Epithelial cell of prostate (primary cell): ENCODE measurements around the gene RAB24.
"Not testable (repeated sequence)": the region's sequence is repeated elsewhere in the genome, so short reads cannot be mapped to it uniquely, and the experiment has no call there.

Experiments used
- DNase-seq: peaks from one replicate; pipeline ENCODE4 v3.0.0-alpha.2; 2011; ENCODE audit warnings: low read depth, low spot score
- H3K27ac ChIP-seq: fragments of 450-650 bp; 2 replicates; pipeline ENCODE4 v1.5.1; 2017; ENCODE audit warnings: mild to moderate bottlenecking

Gene RAB24

DNA sequence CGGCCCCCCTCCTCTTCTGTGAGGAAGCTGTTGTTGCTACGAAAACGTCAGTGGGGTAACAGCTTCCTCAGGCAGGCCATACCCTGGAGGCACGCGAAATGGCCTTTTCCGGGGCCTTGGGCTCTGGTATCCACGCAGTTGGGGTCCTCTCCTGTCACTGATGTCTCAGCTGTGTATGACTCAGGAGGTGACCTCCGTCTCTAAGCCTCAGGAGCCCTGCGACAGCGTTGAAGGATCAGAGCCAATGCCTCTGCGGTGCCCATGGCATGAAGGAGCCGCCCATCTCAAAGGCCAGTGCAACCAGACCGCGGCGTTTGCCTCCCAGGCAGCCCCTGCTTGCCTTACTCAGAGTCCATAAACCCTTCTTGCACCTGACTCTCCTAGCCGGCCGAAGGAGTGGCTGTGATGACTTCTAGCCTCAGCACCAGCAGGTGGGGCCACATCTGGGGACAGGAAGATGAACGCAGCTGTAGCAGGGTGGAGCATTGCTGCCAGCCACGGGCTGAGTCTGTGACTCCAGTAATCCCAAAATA, 9.2 kb upstream of the RAB24 start:
- no peak for DNase-seq
- no peak overlapping the region for H3K27ac ChIP-seq

DNA sequence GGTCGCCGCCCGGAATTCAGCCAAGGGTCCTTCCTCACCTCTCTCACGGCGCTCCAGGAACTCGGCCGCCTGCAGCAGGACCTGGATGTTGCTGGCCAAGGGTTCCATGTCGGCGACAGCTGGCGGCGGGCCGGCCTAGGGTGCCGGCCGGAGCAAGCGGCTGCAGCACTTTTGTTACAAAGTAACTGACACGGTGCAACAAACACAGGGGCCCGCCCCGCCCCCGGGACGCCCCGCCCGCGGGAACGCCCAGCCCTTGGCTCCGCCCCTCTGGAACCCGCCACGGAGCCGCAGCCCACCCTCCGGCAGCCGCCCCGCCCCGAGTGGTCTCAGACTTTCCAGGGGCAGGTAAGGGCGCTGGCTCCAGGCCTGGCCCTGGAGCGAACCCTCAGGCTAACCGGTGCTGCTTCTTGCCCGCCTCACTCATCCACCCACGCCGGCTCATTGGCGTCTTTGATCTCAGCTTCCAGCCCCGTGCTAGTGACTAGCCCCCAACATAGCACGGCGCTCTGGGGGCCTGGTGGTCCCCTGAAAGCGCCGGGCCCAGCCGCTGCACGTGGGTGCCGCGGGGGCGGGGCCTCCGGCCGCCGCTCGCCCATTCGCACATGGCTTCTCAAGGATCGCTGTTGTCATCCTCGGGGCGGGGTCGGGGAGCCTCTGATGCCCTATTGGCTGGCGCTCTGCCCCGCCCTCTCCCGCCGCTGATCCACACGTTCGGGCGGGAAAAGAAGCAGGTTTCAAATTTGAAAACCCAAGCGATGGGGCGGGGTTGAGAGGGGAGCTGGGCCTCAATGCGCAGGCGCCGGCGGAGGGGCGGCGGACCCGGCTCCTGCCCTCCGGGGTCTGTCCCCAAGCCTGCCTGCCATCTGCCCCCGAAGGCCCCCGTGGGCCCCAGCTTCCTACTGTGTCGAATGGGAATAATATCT, 8.5 kb upstream of the RAB24 start, which contains the start of gene MXD3:
MXD3 (minus strand) TSS at position 176 of the 926 bp plus-strand sequence; CDS start at position 108, 68 bp downstream.
- no peak for DNase-seq
- H3K27ac ChIP-seq: no peak within 1 kb of the TSS

DNA sequence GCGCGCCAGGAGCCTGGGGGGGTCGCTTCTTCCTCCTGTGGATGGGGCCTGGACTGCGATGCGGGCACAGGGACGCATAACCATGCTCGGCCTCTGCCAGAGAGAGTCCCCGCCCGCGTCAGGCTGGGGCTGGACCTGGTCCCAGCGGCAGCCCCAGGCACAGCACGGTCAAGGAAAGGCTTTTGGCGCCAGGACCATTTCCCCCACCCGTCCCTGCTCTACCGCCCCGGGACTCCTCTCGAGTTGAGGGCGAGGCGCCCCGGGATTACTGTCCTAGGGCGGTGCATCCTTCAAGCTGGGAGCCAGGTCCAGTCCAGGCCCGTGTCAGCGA, 7.8 kb upstream of the RAB24 start:
- DNase-seq: no peak
- H3K27ac ChIP-seq: no peak overlapping the region

GRCh38 chr5:177310757-177311391, 7.4 kb upstream of the RAB24 start:
- no peak for DNase-seq
- no peak overlapping the region for H3K27ac ChIP-seq

DNA sequence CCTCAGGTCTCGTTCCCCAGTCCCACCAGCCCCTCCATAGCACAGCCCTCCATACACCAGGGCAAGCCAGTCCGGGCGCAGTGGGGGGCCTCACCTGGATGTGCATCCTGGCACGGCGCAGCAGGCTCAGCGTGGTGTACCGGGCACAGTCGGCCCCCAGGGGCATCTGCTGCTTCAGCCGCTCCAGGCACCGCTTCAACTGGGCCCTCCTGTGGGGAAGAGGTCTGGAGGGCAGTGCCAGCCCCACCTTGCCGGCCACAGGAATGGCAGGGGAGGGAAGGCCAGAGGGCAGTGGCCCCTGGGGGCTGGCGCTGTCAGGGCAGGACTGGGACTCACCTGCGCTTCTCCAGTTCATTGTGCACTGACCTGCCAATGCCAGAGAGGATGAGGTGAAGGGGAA, 6.8 kb upstream of the RAB24 start:
- H3K27ac ChIP-seq: no peak overlapping the region
- DNase-seq: no peak

GRCh38 chr5:177309351-177310191, 6.1 kb upstream of the RAB24 start:
- H3K27ac ChIP-seq: no peak overlapping the region
- no peak for DNase-seq

DNA sequence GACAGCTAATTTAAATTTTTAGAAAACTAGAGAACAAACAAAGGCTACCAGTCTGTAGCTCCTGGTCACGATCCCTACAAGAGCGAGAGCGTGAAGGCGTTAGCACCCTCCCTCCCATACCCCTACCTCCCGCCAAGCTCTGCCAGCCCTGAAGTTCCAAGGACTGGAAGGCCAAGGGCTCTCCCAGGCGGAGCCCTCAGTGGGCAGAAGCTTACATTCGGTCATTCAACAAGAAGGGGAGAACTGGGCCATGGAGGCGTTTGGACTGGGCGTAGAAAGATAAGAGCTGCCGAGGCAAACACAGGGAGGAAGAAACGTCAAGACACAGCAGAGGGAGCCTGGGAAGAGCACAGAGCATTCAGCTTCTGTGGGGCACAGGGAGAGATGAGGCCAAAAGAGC, 5.2 kb upstream of the RAB24 start:
- H3K27ac ChIP-seq: no peak overlapping the region
- DNase-seq: no peak

- no peak for DNase-seq
- H3K27ac ChIP-seq: no peak overlapping the region
Observed at GRCh38 chr5:177307544-177308363, 4.2 kb upstream of the RAB24 start.

DNA sequence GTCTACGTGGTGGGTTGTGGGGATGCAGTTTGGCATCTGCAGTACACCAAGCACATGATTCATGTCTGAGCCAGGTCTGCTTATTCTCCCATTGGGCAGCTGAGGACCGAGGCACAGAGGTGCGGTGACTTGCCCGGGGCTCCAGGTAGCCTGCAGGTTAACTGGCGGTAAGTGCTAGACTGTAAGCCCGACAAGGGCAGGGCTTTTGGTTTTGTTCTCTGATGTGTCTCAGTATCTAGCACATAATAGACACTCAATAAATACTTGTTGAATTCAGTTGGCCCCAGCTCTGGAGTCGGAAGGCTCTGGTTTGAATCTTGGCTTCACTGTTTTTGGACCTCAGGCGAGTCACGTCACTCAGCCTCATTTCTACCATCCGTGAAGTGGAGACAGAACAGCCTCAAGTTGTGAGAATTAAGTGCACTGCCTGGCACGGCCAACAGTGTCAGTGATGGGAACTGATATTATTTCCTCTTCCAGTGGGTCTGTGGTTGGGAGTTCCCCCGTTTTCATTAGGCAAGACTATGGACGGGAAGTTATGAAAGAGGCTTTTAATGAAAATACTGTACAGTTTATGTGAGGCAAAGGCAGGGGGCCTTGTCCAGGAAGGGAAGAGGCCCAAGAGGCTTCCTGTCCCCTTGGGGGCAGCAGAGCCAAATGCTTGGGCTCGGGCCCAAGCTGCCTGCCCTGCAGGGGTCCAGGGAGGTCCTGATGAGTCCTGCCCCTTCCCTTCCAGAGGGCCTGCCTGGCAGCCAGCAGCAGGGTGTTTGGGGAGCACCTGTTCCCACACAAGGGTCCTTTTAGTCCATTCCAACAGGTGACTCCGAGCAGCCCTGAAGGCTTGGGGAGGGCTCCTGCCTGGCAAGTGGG, 3.4 kb upstream of the RAB24 start:
- DNase-seq: no peak
- H3K27ac ChIP-seq: peak overlapping the region; percentile 85

DNA sequence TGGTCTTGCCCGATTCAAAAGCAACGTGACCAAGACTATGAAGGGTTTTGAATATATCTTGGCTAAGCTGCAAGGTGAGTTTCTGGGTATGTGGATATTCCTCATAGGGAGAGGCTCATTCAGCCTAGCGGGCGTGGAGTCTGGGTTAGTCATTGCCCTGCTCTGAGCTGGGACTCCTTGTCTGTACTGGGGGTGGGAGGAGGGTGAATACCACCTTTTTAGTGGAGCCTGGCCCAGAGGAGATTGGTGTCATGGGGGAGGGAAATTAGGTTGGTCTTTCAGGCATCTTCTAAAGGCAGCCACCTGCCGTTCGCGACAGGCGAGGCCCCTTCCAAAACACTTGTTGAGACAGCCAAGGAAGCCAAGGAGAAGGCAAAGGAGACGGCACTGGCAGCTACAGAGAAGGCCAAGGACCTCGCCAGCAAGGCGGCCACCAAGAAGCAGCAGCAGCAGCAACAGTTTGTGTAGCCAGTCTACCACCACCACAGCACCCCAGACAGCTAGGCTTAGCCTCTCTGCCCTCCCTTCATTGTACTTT, 2.7 kb upstream of the RAB24 start:
- not testable (repeated sequence) for DNase-seq
- H3K27ac ChIP-seq: peak overlapping the region; percentile 85

DNA sequence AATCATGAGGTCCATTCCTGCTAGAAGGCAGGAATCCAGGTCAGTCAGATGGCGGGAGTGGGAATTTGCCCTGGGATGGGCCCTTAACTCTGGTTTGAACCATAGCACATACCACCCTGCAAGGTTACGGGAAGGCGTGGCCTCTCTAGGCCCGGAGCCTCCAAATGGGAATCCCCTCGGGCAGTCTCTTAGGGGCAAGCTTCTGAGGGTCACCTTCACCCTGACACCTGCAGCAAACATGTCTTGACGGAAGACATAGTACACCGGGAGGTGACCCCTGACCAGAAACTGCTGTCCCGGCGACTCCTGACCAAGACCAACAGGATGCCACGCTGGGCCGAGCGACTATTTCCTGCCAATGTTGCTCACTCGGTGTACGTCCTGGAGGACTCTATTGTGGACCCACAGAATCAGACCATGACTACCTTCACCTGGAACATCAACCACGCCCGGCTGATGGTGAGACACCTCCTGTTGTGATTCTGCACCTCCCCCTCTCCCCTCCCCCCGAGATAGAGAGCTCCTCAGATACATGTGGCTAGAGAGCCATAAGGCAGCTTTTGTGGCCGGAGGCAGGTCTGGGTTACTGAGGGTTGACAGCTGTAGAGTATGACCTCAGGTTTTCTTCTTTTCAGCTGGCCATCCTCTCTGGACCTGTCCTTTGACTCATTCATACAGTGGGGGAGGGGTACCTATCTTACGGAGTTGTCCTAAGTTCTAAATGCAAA, 1.0 kb upstream of the RAB24 start:
- H3K27ac ChIP-seq: peak overlapping the region; percentile 85
- DNase-seq: no peak

DNA sequence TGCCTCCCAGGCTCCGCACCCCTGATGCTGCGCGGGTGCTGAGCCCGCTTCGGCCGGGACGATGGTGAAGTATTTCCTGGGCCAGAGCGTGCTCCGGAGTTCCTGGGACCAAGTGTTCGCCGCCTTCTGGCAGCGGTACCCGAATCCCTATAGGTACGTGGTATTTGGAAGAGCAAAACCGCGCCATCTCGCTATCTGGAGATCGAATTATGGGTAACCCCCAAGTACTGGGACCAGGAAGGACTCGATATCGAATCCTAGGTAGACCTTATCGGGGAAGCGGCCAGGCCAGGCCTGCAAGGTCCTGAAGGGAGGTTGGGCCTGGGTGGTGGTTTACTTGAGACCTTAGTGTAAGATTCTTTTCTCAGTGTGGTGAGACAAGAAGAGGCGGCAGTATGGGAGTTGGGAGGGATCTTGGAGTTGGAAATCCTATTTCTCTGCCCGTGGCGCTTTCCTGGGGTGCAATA, 439 bp upstream of the RAB24 start:
- DNase-seq: no peak
- H3K27ac ChIP-seq: peak overlapping the region; percentile 85

- DNase-seq: no peak
- peak overlapping the region; percentile 85 for H3K27ac ChIP-seq
Observed at GRCh38 chr5:177302354-177303110, 987 bp downstream of the RAB24 start.

DNA sequence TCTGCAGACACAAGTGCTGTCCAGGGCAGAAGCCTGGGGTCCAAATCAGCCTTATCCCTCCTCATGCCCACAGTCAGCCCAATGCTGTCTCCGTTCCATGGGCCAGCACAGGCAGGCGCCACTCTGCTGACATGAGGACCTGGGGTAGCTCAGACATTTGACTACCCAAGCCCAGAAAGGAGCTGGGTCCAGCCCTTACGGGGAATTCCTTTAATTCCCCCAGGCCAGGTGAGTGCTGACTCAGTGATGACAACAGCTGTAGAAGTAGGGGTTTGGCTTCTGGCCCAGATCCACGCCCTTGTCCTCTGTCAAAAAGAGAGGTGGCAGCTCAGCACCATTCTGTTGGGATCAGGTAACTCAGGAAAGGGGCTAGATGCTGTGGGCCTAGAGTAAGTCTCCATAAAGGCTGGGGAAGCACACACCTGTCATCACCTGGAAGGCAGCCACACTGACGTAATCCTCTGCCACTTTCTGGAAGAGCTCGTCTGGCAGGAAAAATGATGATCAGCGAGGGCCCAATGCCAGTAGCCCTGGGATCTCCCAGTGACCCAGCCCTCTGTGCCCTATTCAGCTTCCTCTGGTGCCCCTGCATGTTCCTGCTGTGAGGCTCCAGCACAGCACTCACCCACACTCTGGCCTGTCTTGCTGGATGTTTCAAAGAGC, 1.9 kb downstream of the RAB24 start:
- peak overlapping the region; percentile 85 for H3K27ac ChIP-seq
- DNase-seq: peak; percentile 88

DNA sequence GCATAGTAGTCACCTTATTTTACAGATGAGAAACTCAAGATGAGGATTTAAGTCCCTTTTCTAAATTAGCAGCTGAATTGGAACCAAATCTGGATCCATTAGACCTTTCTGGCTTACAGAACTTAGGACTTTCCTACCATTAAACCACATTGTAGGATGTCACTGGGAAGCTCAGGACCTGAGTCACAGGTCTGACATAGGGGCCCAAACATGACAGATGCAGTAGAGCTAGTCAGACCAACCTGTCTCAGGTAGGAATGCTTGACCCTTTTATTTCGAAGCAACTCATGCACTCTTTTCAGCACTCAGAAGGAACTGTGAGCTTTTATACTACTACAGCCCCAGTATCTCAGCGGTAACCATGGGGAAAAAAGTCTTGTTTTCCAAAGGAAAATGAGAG, 2.6 kb downstream of the RAB24 start:
- DNase-seq: no peak
- H3K27ac ChIP-seq: peak overlapping the region; percentile 85

GRCh38 chr5:177300236-177300880, 3.2 kb downstream of the RAB24 start:
- H3K27ac ChIP-seq: peak overlapping the region; percentile 85
- DNase-seq: no peak
